GM19023 (cell line): ENCODE data around the gene CKAP4.

Experiments used
- ATAC-seq: cut with Tn5 transposase; IDR thresholded peaks from one replicate; pipeline ENCODE4 v1.9.1; 2021; ENCODE audit warnings: mild to moderate bottlenecking, moderate library complexity; ENCODE audit not compliant: unreplicated experiment

Gene CKAP4

DNA sequence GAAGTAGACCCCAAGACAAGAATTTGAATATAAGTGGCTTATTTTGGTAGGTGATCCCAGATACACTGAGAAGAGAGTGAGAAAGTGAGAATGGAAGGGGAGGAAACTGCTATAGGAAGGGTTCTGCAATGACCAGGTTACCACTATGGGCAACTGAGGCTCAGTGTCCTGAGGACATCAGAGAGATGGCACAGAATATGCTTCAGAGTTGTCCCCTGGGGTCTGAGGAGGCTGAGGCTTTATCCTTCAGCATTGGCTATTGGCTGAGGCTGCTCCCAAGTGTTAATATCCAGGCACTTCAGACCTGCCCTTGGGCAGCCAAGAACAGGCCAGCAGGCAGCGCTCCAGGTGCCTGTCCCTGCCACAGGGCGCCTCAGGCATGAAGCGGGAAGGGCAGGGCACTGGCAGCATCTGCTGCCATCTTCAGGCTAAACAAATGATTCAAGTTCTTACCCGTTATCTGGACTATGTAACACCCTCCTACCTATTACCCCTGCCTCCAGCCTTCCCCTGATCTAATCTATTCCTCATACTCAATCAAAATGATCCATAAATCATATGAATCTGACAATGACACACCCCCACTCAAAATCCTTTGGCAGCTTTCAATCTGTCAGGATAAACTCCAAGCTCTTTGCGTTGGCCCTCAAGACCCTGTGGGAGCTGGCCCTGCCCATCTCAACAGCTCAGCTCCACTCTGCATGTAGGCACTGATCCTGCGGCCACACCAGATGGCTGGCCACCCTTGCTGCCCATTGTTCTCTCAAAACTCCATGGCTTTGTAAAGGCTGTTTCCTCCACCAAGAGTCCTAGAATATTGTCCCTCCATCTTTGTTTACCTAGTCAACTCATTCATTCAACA is 42.4 kb downstream of the CKAP4 start:
- ATAC-seq = no peak

DNA sequence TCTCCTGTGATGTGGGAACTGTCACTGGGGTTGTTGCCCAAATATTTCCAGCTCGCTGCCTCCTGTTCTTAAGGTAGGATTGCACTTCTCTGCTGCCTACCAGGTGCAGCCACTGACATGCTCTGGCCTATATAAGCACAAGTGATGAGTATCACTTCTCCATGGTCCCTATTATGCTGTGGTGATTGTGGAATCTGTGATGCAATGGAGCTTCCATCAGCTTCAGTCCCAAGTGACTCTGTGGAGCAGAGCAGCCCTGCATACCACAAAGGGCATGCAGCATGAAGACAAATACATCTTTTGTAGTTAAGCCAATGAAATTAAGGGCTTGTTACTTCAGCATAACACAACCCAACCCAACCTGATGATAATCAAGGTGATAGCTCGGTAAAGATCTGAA is 43.5 kb downstream of the CKAP4 start:
- ATAC-seq = no peak

DNA sequence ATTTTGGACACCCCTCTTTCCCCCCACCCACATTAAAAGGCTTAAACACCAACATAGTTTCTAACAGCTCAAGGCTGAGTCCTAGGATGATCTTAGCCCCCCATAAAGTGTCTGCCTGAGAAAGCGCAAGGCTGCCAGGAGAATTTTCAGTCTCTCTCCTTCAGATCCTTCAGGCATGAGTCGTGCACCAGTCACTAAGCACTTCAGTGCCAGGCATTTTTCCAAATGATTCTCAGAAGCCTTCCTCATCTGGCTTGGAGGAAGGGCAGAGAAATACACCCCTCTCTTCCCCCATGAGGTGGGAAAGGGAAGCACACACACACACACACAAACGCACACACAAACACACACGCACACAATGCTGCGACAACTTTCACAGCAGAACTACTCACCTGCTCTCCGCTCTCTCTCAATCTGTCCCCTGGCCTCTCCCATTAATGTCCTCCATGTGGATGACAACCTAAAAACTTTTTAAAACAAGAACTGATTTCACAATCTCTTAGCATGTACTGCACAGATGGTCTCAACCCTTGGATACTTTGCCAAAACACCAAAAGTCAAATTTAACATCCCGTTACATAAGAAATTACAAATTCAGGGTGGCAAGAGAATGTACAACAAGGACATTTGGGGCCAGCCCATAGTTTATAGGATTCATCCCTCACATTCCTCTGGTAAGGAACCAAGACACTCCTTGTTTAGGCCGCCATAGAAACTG is 49.8 kb downstream of the CKAP4 start:
- ATAC-seq = no peak

DNA sequence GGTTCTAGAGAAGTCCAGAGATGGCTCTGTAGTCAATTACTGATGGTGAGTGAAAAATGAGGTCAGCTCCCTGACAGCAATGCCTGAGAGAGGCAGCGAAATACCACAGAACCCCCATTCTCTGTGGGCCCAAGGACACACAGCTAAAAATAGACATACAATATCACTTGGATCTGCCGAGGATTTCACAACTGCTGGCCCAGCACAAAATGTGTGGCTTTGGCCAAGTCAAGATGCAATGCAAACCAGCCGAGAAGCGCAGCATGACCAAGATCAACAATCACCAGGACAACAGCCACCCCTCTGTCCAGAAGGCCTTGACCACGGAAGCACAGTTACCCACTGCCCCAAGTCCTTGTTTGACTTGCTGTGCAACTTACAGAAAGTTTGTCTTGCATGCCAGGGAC is 52.2 kb downstream of the CKAP4 start:
- ATAC-seq = no peak

DNA sequence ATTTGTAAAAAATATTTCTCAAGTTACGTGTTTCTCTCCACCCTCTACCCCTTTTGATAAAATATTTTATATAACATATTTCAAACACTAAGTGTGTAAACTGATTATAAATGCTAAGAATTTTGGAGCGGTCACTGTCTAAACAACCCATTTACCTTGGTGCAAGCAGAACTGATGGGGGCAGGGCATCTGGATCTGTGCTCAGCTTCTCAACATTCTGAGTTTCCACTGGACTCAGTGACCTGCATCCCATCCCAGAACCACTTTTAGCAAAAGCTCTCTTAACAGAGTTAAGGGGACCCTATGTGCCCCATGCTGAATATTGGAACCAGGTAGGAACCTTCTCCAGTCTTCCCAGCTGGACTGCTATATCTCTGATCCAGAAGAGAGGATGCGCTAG is 53.5 kb downstream of the CKAP4 start:
- ATAC-seq = no peak

DNA sequence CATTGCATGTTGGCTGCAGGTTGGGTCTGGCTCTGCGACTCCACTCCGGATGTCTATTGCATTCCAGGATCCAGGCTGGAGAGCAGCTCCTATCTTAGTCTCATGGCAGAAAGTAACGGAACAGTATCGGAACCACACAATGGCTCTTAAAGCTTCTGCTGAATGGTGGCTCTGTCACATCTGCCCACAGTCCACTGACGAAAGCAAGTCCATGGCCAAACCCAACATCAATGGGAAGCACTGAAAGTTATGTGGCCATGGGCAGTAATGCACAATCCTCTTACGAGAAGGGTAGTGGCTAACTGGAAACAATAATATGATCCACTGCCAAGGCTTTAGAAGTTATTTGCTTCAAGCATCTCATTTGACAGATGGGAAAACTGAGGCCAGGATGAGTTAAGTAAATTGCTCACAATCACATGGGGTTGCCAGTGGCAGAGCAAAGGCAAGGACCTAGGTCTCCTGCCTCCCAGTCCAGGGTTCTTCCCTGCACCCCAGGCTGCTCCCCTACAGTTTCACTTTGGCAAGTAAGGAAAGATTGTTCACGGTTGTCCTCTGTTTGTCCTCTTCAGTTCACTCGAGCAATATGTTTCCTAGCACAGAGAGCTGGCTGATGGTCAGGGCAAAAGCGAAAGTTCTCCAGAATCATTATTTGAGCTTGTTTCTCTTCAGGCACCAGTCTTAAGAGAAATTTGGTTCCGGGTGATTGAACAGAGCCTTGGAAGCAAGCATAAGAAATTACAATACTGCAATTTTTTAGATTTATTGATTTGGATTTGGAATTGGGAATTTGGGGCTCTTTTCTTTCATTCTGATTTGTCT is 54.2 kb downstream of the CKAP4 start:
- no peak for ATAC-seq

DNA sequence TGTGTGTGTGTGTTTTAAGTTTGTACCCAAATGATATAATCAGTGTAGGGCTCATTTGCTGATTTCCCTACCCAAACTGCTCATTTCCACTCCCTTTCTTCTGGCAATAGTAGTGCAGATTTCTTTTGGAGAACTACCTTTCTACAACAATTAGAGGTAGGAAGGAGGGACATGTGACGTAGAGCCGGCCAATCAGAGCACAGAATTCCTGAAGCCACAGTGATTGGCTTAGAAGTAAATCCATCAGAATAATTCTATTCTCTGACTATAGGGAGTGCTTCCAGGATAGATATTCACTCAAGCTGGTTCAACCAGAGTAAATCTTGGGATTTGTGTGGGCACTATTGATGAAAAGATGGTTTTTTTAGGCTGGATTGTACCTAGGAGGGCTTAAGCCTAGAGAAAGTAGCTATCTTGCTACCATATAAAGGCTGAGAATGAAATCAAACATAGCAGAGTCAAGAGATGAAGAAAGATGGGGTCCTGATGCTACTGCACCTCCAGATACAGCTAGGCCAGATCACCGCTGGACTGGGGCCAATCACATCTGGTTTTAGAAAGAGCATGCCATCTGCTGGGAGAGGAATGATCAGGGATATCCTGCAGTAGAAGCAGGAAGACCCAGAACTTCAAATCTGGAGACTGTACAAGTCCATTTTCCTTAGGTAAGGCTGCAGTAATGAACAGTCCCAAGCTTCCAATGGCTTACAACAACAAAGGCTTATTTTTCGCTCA is 55.0 kb downstream of the CKAP4 start:
- ATAC-seq = no peak

DNA sequence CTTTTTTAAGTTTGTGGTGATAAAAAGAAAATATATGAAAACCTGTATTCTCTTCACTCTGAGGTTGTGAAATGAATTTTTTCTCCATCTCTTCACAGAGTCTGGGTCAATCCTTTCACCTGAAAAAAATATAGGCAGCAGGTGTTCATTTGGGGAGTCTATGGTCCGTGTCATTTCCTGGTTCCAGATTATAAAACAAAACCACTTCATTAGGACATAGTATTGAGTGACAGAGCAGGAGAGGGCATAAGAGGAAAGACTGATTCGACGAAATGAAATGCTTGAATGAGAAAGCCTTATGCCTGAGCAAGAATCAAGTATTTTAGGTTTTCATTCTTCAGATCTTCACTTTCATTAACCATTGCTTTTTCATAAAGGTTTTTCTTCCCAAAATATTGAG is 57.2 kb downstream of the CKAP4 start:
- ATAC-seq = no peak

DNA sequence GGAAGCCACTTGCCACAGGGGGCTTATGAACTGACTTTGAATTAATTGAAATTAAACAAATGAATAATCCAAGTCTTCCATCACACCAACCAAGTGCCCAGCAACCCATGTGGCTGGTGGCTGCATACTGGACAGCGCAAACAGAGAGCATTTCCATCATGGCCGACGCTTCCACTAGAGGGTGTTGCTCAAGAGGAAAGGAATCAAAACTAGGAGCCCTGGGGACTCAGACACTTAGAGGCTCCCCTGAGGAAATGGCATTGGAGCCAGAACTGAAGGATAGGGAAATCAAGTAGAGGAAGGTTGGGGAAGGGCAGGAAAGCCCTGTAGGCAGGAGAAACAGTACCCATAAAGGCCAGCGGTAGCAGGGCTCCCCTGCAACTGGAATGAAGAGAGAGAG is 58.5 kb downstream of the CKAP4 start:
- no peak for ATAC-seq

DNA sequence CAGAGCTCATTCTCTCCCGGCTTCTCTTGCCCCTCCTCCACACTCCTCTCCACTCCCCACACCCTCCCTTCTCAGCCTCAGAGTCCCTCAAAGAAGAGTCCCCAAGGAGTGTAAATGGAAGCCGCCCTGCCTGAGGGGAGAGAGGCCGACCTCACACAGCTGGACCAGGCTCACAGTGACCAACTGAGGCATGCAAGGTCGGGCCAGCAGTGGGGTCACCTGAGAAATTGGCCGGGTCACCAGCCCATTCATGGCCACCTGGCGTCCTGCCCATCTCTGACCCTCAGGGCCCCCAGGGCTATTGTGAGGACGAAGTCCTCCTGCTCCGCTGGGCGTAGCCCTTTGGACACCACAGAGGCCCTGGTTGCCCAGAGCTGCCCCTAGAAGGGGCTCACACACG is 59.6 kb downstream of the CKAP4 start:
- no peak for ATAC-seq
